ENCODE data around the gene SP9.

The SP9 gene

GRCh38 chr2:174334781-174335251 lies at the start of gene SP9:
TSS of gene SP9 (plus strand) at chr2:174334954. CDS start at chr2:174335093, 139 bp downstream.
- in situ Hi-C loops (cut with MboI; ENCODE audit: low pct_unique_long_range_greater_than_20kb, low sequenced_read_pairs), result no loop called here

GRCh38 chr2:174286172-174286571 lies 48.6 kb upstream of the SP9 start:
- in situ Hi-C loops (cut with MboI; ENCODE audit: low pct_unique_long_range_greater_than_20kb, low sequenced_read_pairs), result no loop called here

More at GRCh38 chr2:174334781-174335251, at the start of gene SP9:
- DNase-seq, result no peak

GRCh38 chr2:174292908-174293307 lies 41.8 kb upstream of the SP9 start:
- in situ Hi-C loops (cut with MboI; ENCODE audit: low pct_unique_long_range_greater_than_20kb, low sequenced_read_pairs), result no loop called here
- no peak for DNase-seq

More at GRCh38 chr2:174286172-174286571, 48.6 kb upstream of the SP9 start:
- DNase-seq, result no peak

GRCh38 chr2:174300114-174300513 lies 34.6 kb upstream of the SP9 start:
- in situ Hi-C loops (cut with MboI; ENCODE audit: low pct_unique_long_range_greater_than_20kb, low sequenced_read_pairs), result no loop called here

GRCh38 chr2:174312581-174313234 lies 22.0 kb upstream of the SP9 start:
- in situ Hi-C loops (cut with MboI; ENCODE audit: low pct_unique_long_range_greater_than_20kb, low sequenced_read_pairs), result no loop called here

More at GRCh38 chr2:174300114-174300513, 34.6 kb upstream of the SP9 start:
- no peak for DNase-seq

GRCh38 chr2:174322149-174322548 lies 12.6 kb upstream of the SP9 start:
- in situ Hi-C loops (cut with MboI; ENCODE audit: low pct_unique_long_range_greater_than_20kb, low sequenced_read_pairs), result no loop called here

More at GRCh38 chr2:174312581-174313234, 22.0 kb upstream of the SP9 start:
- no peak for DNase-seq

GRCh38 chr2:174322746-174323145 lies 12.0 kb upstream of the SP9 start:
- in situ Hi-C loops (cut with MboI; ENCODE audit: low pct_unique_long_range_greater_than_20kb, low sequenced_read_pairs), result no loop called here
- no peak for DNase-seq

More at GRCh38 chr2:174322149-174322548, 12.6 kb upstream of the SP9 start:
- DNase-seq, result no peak

- DNase-seq, result no peak
- in situ Hi-C loops (cut with MboI; ENCODE audit: low pct_unique_long_range_greater_than_20kb, low sequenced_read_pairs), result no loop called here
Measured at GRCh38 chr2:174324530-174324929, 10.2 kb upstream of the SP9 start.

GRCh38 chr2:174325373-174326160 lies 9.2 kb upstream of the SP9 start:
- DNase-seq, result no peak
- in situ Hi-C loops (cut with MboI; ENCODE audit: low pct_unique_long_range_greater_than_20kb, low sequenced_read_pairs), result no loop called here

GRCh38 chr2:174326161-174327020 lies 8.4 kb upstream of the SP9 start:
- no peak for DNase-seq
- in situ Hi-C loops (cut with MboI; ENCODE audit: low pct_unique_long_range_greater_than_20kb, low sequenced_read_pairs), result no loop called here

- DNase-seq, result no peak
- in situ Hi-C loops (cut with MboI; ENCODE audit: low pct_unique_long_range_greater_than_20kb, low sequenced_read_pairs), result no loop called here
Measured at GRCh38 chr2:174327021-174327840, 7.5 kb upstream of the SP9 start.

GRCh38 chr2:174327841-174328113 lies 7.0 kb upstream of the SP9 start:
- DNase-seq, result no peak
- in situ Hi-C loops (cut with MboI; ENCODE audit: low pct_unique_long_range_greater_than_20kb, low sequenced_read_pairs), result no loop called here

GRCh38 chr2:174328114-174328960 lies 6.4 kb upstream of the SP9 start:
- no peak for DNase-seq
- in situ Hi-C loops (cut with MboI; ENCODE audit: low pct_unique_long_range_greater_than_20kb, low sequenced_read_pairs), result no loop called here

GRCh38 chr2:174328961-174329715 lies 5.6 kb upstream of the SP9 start:
- in situ Hi-C loops (cut with MboI; ENCODE audit: low pct_unique_long_range_greater_than_20kb, low sequenced_read_pairs), result no loop called here
- DNase-seq, result no peak

GRCh38 chr2:174330945-174331594 lies 3.7 kb upstream of the SP9 start:
- no peak for DNase-seq
- in situ Hi-C loops (cut with MboI; ENCODE audit: low pct_unique_long_range_greater_than_20kb, low sequenced_read_pairs), result no loop called here

- in situ Hi-C loops (cut with MboI; ENCODE audit: low pct_unique_long_range_greater_than_20kb, low sequenced_read_pairs), result no loop called here
- DNase-seq, result no peak
Measured at GRCh38 chr2:174331595-174332216, 3.0 kb upstream of the SP9 start.

All from KBM-7 (cell line).